Right ventricle myocardium inferior (tissue), 1 donor: Measurements from ENCODE around the gene SHROOM1. TPM values are rescaled to one million over a fixed set of nuclear protein-coding genes. Genes with fewer than 3 reads are reported as not detected.

Experiments used
- ATAC-seq: fragments of 200-7000 bp; cut with Tn5 transposase; one replicate; pipeline ENCODE4 v1.9.1; 2020; ENCODE audit warnings: mild to moderate bottlenecking, moderate library complexity
- DNase-seq: peaks from one replicate; pipeline ENCODE4 v3.0.0; 2021; ENCODE audit errors: missing footprints
- intact Hi-C: fragments of 100-400 bp; cut with DNase I; formaldehyde crosslinking; loops from one replicate; pipeline ENCODE4 v1.11.0; 2022
- long read RNA-seq: library from polyadenylated mRNA; unstranded; transcript quantifications from one replicate; pipeline ENCODE4 v2.0.0, GENCODE V29; 2021
- total RNA-seq: library from RNA; stranded (reverse); fragmentation: NEBNext Ultra II Directional; extraction: Animal tissue kit (Norgen Biotek cat#: 25700); gene quantifications from one replicate; pipeline ENCODE4 v1.2.1, GENCODE V29; 2021
- donor health status: DM: no; HTN: yes; CAD: no; lungs with severe emphysema.

The SHROOM1 gene, protein sequence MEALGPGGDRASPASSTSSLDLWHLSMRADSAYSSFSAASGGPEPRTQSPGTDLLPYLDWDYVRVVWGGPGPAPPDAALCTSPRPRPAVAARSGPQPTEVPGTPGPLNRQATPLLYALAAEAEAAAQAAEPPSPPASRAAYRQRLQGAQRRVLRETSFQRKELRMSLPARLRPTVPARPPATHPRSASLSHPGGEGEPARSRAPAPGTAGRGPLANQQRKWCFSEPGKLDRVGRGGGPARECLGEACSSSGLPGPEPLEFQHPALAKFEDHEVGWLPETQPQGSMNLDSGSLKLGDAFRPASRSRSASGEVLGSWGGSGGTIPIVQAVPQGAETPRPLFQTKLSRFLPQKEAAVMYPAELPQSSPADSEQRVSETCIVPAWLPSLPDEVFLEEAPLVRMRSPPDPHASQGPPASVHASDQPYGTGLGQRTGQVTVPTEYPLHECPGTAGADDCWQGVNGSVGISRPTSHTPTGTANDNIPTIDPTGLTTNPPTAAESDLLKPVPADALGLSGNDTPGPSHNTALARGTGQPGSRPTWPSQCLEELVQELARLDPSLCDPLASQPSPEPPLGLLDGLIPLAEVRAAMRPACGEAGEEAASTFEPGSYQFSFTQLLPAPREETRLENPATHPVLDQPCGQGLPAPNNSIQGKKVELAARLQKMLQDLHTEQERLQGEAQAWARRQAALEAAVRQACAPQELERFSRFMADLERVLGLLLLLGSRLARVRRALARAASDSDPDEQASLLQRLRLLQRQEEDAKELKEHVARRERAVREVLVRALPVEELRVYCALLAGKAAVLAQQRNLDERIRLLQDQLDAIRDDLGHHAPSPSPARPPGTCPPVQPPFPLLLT
- 5.0 TPM for total RNA-seq
- long read RNA-seq, partial matches to known transcripts = 6 of 12 reads
- long read RNA-seq, other reads (novel, unspliced or antisense) = 6 of 12 reads

DNA sequence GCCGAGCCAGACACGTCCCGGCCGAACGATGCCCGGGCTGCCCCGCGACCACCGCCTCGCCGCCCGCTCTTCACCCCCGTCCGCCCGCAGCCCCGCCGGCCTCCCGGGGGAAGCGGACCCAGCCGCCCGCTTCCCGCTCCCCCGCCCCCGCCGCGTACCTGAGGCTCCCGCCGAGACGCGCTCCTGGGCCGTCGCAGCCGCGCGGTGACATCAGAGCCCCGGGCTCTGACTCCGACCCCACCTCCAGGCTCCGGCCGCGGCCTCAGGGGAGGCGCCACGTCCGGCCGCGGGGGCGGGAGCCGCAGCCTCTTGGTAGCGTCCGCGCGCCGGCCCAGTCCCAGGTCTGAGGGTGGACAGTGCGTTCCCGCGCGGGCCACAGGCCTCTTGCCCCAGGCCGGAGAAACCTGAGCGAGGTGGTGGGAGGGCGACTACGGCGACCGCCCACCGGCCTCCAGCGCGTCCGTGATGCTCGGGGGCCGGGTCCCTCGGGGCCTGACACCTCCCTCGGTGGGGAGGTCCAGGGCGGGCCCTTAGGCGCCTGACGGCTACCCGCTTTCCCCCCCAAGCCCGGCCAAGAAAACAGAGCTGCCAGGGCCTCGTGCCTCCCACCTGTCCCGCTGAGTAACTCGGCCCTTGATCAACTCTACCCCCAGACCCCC lies at the start of gene SHROOM1:
Gene SHROOM1, minus strand, starts transcription at position 212 of the 659 bp plus-strand sequence. CDS start 4,507 bp downstream, outside the sequence.
- DNase-seq (peak; percentile 86), ATAC-seq (peak; percentile 81)
- intact Hi-C loops = loop anchor here (1.0 kb wide), 2 partner anchors 36 to 53 kb away; partner anchors contain the start of genes GDF9 and UQCRQ

DNA sequence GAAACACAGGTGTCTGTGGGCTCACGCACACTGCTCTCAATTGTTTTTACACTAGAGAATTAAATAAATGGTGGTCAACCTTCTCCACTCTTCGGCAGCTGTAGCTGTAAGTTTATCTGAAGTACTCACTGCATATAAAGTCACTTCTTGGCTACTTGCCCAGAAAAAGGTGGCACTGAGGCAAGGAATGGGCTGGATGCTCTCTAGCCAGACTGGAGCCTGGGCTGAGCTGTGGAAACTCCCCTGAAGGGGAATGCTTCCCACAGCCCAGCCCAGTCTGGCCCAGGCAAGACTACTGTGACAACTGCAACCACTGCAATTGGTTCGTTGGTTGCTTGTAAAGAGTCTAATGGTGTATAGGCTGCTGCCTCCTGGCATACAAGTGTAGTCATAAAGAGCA lies 47.5 kb upstream of the SHROOM1 start:
- ATAC-seq (peak; percentile 87), DNase-seq (no peak)
- intact Hi-C loops = no loop called here

DNA sequence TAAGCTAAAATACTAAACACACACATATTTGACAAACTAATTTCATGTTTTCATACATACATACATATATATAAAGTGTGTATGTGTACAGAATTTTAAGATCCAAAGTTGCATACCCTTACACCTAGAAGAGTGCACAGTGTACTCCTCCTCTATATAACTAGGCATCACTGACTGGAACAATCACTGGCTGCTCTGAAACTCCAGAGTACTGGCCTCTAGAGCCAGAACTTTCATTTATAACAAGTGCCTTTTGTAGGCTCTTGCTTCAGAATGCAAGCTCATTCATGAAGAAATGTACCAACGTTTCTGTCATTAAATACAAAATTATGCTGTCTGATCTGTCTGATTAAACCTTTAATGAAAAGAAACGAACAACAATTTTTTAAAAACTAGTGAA lies 47.0 kb upstream of the SHROOM1 start:
- ATAC-seq = peak; percentile 57
- DNase-seq = no peak
- intact Hi-C loops = no loop called here

DNA sequence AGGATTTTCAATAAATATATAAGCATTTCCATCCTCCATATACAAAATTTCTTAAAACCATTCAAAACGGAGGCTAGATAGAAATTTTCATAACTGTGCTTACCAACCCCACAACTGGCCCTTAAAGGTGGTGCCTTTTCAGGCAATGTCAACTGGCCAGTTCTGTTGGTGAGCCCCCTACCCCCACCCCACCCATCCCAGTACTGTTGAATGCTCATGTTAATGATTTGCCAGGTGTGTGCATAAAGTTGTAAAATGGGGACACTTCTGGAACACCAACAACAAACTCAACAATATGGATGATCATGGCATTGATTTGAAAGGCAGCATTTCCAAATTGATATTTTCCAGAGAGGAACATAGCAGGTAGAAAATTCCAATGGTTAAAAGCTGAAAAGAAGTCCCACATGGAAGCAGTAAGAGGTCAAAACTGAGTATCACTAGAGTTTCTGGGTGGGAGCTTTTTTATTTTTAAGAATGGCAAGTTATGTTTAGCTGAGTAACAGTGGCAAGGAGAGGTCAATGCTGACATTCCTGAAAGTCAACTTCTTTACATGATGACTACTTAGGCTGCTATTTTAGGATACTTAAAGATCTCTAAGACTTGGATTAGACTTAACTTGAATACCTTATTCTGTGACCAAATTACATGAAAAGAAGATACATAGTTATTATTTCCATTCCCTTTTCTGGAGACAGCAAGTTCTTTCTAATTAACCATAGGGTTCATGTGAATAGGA lies 45.7 kb upstream of the SHROOM1 start:
- DNase-seq = no peak
- intact Hi-C loops = no loop called here
- ATAC-seq = no peak

DNA sequence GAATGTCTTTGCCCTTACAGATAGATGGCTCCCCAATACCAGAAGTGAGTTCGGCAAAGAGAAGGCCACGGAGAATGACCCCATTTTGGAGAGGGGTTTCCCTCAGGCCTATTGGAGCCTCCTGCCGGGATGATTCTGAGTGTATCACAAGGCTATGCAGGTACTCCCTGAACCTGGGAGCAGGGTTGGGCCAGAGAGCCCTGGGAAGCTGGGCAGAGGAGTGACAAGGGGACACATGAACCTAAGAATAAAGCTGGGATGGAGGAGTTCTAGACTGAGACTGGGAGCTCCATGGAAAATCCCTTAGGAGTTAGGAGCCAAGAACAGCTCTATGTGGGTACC lies 43.5 kb upstream of the SHROOM1 start:
- no peak for ATAC-seq
- no peak for DNase-seq
- intact Hi-C loops = no loop called here

DNA sequence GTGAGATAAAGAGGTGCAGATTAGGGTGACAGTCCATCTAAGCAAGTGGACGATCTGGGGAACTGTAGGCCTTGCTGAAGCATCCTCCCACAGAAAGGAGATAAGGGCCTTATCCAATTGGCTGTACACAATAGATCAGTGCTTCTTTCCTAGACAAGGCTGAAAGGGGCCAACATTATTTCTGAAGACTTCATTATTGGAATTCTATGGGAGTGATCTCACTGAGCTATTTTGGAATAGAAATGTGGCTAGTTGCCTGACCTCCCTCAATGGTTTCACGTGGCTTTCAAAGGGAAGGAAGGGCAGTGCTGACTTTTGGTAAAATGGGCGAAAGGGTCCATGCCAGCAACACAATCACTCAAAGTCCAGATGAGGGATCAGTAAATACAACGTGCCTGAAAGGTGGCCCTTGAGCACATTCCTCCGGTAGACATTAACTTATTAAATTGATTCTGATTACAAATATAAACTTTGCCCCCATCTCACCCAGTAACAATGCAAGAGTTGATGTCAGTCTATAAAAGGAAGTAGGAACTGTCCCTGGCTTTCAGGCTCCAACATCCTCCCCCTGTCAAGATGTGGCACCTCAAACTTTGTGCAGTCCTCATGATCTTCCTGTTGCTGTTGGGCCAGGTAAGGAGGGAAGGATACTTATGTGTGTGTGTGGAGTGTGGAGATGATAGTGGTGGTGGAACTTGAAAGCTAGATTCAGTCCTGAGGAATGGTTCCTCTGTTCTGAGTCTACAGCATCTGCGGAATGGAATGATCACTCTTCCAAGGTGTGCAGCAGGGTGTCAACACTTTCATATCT lies 42.9 kb upstream of the SHROOM1 start, which contains the start of gene LEAP2:
Gene LEAP2, plus strand, starts transcription at position 550 of the 811 bp plus-strand sequence. Its CDS starts 27 bp downstream, at position 577.
- DNase-seq (no peak), ATAC-seq (peak; percentile 36)
- intact Hi-C loops = no loop called here

DNA sequence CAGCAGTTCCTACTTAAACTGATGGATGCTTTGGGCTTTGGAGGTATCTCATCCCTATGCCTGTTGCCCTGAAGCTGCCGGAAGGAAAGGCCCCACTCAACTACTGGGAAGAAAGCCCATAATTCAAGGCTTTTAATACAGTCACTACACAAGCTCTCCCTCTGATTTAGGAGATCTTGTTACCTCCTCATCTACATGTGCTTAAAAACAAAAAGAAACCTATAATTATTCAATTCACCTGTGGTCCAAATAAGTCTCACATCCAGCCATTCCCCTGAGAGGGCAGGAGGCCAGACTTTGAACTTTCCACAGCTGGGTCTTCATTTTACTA lies 42.3 kb upstream of the SHROOM1 start:
- no peak for DNase-seq
- ATAC-seq = no peak
- intact Hi-C loops = no loop called here

DNA sequence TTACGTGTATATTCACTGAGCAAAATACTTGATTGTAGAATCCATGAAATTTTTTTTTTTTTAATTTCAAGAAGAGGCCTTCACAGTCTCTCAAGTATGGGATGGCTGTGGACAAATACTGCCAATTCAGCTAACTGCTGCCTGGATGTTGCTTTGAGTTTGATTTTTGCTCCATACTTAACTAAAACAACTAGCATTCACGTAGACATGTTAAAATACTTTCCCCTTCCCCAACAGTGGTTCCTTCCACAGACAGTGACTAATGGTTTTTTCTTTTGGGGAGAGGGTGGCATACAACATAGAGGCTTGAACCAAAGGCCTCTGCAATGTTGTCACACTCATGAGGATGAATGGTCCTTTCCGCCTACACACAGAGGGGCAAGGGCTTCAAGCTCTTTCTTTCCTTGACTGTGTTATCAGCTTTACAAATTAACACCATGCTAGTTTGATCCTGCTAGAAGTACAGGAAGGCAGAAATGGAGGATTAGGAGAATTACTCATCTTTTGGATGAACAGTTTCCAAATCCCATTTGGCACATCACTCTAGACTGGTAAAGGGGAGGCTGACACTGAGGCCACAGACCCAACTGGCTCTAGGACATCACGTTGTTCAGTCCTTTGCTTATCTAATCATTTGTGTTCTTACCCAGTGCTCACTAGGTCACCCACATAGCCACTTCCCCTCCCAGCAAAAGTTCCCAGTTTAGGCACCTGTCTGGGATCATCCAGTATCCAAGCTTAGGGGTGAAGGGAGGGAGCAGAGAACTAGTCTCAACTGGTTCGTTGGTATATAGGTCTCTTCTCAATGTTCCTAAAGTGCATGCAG lies 41.2 kb upstream of the SHROOM1 start:
- intact Hi-C loops = no loop called here
- no peak for DNase-seq
- peak; percentile 40 for ATAC-seq

DNA sequence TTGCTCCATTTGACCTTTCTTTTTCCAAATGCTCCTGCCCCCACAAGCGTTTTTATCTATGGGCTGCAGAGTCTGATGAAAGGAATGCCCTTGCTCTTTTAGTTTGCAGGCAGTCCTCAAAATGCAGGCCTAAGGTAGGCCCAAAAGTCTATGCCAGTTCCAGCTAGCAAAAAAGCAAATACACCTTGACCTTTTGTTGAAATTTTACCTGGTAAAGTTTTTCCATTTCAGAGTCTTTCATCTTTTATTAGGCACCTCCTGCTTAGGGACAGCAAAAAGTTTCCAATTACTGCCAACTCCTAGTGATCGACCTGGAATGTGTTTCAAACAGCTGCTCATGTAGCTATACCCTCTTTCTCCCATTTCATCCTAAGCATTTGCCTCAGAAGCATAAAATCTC lies 40.4 kb upstream of the SHROOM1 start:
- ATAC-seq (no peak), DNase-seq (no peak)
- intact Hi-C loops = no loop called here

DNA sequence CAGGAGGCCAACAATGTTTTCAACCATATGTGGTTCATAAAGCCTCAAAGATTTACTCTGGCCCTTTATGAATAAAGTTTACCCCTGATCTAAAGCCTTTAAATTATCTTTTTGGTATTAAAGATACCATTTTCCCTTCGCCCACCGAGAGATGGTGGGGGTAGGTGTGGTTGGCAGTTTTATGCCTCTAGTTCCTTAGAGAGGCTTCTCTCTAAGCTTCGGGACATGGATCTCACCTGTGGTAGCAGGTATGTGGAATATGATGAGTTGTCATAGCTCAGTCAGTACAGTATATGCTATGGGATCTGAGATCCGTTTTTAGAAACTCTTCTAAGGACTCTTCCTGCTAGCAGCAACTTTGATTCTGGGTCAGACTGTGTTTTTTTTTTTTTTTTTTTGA lies 38.3 kb upstream of the SHROOM1 start:
- intact Hi-C loops = no loop called here

DNA sequence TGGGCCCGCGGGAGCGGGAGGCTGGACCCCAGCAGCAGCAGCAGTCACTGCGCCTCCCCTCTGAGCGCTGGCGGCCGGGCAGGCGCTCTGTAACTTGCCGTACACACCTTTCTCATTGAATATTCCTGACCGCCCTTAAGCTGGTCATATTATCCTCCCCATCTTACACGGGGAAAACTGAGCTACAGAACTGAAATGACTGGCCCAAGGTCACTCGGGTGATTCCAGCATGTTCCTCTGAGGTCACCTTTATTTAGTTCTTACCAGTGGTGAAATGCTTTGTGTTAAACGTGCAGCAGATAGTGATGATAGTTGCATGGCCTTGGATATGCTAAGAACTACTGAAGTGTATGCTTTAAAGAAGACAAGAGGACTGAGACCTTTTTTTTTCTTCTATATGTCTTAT lies 36.6 kb upstream of the SHROOM1 start:
- DNase-seq = no peak
- intact Hi-C loops = no loop called here
- ATAC-seq = no peak

More for the DNA sequence above, 38.3 kb upstream of the SHROOM1 start:
- ATAC-seq (no peak), DNase-seq (no peak)

DNA sequence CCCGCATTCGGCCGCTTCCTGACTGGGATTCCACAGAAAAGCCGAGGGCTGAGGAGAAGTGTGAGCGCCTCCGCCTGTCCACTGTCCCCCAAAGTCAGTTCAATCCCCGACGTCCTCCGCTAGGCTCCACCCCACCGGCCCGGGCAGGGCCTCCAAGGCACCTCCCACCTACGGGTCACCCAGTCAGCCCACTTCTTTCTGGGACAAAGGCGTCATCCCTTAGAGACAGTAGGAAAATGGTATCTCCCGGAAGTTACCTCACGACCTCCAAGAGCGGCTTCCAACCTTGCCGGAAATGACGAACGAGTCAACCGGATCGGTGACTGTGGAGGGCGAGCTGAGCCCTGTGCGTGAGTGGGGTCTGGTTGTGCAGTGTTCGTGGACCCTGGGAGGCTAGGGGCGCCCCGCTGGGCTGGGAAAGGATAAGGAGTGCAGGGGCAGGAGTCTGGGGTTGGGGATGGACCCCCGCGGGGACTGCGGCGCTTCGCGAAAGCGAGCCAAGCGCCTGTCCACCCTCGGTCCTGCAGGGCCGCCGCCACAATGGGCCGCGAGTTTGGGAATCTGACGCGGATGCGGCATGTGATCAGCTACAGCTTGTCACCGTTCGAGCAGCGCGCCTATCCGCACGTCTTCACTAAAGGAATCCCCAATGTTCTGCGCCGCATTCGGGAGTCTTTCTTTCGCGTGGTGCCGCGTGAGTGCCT lies 36.0 kb upstream of the SHROOM1 start, which contains the start of the genes GDF9 and UQCRQ:
Gene GDF9, minus strand, starts transcription at position 128 of the 704 bp plus-strand sequence. CDS start 1,936 bp downstream, outside the sequence.
Gene UQCRQ, plus strand, starts transcription at position 301 of the 704 bp plus-strand sequence. Its CDS starts 240 bp downstream, at position 541.
- intact Hi-C loops = loop anchor here (1.0 kb wide), 1 partner anchor 36 kb away; the partner anchor contains the start of gene SHROOM1
- ATAC-seq (peak; percentile 99), DNase-seq (peak; percentile 95)

DNA sequence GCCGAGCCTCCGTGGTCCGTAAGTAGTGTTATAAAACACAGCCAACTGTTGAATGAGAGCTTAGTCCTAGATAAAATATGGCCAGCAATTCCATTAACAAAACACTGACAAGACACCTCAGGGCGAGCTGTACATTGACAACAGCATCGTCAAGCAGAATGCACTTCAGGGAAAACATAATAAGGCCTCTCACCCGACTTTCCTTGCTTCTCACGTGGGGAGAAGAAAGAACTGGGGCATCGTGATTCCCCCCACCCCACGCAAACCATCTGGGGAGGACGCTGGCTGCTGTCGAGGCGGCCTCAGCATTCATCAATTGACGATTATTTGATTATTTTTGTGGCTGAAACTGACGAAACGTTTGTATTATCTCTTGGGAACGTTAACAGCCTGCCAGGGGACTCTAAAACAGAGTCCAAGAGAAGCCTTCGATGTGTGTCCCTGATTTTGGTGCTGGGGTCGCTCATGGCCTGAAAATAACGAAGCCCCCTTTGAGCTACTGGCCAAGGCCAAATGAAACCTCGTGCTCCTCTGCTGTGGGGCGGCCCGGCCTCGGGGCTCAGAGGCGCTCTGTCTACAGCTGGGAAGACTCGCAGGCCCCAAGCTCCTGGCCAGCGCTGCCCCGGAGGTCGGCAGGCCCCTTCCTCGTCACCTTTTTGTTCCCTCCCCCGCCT lies 35.4 kb upstream of the SHROOM1 start:
- intact Hi-C loops = loop anchor here (1.0 kb wide), 1 partner anchor 36 kb away; the partner anchor contains the start of gene SHROOM1
- ATAC-seq = peak; percentile 41
- DNase-seq = no peak

DNA sequence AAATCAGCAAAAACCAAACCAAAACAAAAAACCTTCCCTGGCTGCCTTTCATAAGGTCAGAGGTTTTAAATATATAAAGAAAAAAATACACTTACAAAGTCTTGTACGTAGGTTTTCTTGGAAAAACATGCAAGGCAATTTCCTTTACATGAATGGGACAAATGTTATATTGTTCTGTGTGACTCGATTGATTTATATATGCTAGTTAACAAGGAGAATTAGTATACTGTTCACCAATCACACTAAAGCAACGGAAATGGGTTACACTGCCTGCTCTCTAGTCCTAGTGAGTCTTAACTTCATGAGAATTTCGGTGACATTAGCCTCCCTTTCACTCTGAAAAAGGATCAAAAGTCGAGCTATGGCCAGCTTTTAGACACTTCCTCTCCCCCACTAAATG lies 30.3 kb upstream of the SHROOM1 start:
- intact Hi-C loops = no loop called here
- DNase-seq (no peak), ATAC-seq (no peak)

DNA sequence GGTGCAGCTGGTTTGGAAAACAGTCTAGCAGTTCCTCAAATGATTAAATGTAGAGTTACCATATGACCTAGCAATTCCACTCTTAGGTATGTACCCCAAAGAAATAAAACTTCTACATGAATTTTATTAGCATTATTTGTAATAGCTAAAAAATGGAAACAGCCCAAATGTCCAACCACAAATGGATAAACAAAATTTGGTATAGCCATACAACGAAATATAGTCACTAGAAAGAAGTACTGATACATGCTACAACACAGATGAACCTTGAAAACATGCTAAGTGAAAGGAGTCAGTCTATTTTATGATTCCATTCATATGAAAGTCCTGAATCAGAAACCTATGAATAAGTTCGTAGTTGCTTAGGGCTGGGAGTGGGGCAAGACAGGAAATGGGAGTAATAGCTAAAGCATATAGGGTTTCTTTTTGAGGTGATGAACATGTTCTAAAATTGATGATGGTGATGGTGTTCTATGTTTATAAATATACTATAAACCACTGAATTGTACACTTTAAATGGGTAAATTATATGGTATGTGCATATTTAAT lies 29.5 kb upstream of the SHROOM1 start:
- no peak for DNase-seq
- intact Hi-C loops = no loop called here
- no peak for ATAC-seq
